OCI-LY3 (cell line): ENCODE data around the gene MRPL58.
"Not testable (repeated sequence)": the region's sequence is repeated elsewhere in the genome, so short reads cannot be mapped to it uniquely, and the experiment has no call there.

Experiments used
- EZH2phosphoT487 ChIP-seq: fragments of 200-600 bp; shearing (Covaris generic); IDR thresholded peaks from 2 replicates; pipeline ENCODE4 v1.6.1; 2018; ENCODE audit warnings: antibody characterized with exemption, mixed run types, low read depth
- TF ChIP-seq, protein P1 (sequence below): fragments of 200-600, 300-600 bp; sonication (generic); IDR thresholded peaks from 2 replicates; pipeline ENCODE4 v1.5.1; 2014; ENCODE audit warnings: antibody characterized with exemption, low read length, low read depth

DNA sequence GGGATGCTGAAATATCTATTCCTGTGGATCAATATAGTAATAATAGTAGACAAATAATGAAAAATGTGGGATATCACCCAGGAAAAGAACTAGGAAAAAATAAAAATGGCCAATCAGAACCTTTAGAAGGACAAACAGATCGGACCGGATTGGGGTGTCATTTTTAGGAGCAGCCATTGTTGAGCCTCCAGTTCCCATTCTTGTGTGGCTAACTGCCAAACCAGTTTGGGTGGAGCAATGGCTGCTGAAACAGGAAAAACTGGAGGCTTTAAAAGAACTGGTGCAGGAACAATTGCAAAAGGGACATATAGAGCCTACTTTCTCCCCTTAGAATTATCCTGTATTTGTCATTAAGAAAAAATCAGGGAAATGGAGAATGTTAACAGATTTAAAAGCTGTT is 14.2 kb downstream of the MRPL58 start:
- TF ChIP-seq, protein P1, sequence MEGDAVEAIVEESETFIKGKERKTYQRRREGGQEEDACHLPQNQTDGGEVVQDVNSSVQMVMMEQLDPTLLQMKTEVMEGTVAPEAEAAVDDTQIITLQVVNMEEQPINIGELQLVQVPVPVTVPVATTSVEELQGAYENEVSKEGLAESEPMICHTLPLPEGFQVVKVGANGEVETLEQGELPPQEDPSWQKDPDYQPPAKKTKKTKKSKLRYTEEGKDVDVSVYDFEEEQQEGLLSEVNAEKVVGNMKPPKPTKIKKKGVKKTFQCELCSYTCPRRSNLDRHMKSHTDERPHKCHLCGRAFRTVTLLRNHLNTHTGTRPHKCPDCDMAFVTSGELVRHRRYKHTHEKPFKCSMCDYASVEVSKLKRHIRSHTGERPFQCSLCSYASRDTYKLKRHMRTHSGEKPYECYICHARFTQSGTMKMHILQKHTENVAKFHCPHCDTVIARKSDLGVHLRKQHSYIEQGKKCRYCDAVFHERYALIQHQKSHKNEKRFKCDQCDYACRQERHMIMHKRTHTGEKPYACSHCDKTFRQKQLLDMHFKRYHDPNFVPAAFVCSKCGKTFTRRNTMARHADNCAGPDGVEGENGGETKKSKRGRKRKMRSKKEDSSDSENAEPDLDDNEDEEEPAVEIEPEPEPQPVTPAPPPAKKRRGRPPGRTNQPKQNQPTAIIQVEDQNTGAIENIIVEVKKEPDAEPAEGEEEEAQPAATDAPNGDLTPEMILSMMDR: not testable (repeated sequence)
- TF ChIP-seq EZH2phosphoT487: not testable (repeated sequence)
